A549 (cell line): ENCODE data around the gene SETD7.

ENCODE experiments used
- CHD4 ChIP-seq: fragments of 200-600 bp; sonication (generic); IDR thresholded peaks from 2 replicates; pipeline ENCODE4 v1.6.1; 2016; ENCODE audit warnings: antibody characterized with exemption, mild to moderate bottlenecking, borderline replicate concordance
- EHMT2 ChIP-seq: fragments of 200-600 bp; sonication (generic); IDR thresholded peaks from 2 replicates; pipeline ENCODE4 v1.6.1; 2016; ENCODE audit warnings: antibody characterized with exemption, low read depth, mild to moderate bottlenecking, moderate library complexity
- MAZ ChIP-seq: fragments of 150-350 bp; IDR thresholded peaks from 2 replicates; pipeline ENCODE4 v1.6.1; 2014; ENCODE audit warnings: antibody characterized with exemption, low read depth, low read length, borderline replicate concordance
- POLR2A ChIP-seq: IDR thresholded peaks from 2 replicates; pipeline ENCODE4 v1.6.1; 2012; ENCODE audit warnings: mild to moderate bottlenecking, low read length
- TF ChIP-seq, protein P1 (sequence below): fragments of >200 bp; sonication (Bioruptor Twin); formaldehyde crosslinking; IDR thresholded peaks from 3 replicates; pipeline ENCODE4 v1.5.1; 2016

DNA sequence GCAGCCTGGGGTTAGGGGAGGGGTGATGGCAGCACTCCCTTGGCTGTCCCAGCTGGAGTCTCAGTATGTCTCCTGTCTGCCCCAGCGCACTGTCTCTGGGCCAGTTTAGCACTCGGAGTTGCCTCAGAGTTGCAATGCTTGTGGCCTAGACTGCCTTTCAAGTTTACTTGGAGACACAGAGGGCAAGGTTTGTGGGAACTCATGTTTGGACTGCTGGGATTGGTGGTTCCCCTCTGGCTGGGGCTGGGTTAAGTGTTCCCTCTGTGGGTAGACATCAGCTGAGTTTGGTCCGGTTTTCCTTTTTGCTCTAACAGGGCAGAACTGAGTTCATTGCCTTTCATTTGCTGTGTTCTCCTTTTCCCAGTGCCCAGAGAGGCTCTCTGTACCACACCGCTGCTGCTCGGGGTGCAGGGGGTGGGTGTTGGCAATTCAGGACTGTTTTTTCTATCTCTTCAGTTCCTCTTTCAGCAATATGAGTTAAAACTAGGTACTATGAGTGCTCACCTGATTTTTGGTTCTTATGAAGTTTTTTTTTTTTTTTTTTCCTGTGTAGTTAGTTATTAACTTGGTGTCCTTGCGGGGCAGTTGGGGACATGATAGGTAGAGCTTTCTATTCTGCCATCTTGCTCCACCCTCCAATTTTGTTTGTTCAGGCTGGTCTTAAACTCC, 84.9 kb downstream of the SETD7 start:
- TF ChIP-seq POLR2A (no peak), MAZ (no peak), CHD4 (no peak), EHMT2 (no peak)
- TF ChIP-seq, protein P1, sequence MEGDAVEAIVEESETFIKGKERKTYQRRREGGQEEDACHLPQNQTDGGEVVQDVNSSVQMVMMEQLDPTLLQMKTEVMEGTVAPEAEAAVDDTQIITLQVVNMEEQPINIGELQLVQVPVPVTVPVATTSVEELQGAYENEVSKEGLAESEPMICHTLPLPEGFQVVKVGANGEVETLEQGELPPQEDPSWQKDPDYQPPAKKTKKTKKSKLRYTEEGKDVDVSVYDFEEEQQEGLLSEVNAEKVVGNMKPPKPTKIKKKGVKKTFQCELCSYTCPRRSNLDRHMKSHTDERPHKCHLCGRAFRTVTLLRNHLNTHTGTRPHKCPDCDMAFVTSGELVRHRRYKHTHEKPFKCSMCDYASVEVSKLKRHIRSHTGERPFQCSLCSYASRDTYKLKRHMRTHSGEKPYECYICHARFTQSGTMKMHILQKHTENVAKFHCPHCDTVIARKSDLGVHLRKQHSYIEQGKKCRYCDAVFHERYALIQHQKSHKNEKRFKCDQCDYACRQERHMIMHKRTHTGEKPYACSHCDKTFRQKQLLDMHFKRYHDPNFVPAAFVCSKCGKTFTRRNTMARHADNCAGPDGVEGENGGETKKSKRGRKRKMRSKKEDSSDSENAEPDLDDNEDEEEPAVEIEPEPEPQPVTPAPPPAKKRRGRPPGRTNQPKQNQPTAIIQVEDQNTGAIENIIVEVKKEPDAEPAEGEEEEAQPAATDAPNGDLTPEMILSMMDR: no peak
